ENCODE measurements around the gene ATF7.

DNA sequence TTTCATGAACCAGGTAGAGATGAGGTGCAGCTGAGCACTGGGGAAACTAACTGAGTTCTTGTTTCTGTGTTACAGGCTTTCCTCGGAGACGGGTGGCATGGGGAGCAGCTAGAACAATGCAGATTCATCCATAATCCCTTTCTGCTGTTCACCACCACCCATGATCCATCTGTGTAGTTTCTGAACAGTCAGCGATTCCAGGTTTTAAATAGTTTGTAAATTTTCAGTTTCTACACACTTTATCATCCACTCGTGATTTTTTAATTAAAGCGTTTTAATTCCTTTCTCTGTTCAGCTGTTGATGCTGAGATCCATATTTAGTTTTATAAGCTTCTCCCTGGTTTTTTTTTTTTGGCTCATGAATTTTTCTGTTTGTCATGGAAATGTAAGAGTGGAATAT, 146.9 kb downstream of the ATF7 start:
- TF ChIP-seq, protein P1, sequence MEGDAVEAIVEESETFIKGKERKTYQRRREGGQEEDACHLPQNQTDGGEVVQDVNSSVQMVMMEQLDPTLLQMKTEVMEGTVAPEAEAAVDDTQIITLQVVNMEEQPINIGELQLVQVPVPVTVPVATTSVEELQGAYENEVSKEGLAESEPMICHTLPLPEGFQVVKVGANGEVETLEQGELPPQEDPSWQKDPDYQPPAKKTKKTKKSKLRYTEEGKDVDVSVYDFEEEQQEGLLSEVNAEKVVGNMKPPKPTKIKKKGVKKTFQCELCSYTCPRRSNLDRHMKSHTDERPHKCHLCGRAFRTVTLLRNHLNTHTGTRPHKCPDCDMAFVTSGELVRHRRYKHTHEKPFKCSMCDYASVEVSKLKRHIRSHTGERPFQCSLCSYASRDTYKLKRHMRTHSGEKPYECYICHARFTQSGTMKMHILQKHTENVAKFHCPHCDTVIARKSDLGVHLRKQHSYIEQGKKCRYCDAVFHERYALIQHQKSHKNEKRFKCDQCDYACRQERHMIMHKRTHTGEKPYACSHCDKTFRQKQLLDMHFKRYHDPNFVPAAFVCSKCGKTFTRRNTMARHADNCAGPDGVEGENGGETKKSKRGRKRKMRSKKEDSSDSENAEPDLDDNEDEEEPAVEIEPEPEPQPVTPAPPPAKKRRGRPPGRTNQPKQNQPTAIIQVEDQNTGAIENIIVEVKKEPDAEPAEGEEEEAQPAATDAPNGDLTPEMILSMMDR (IDR thresholded peaks at IDR 0.05): no peak
- TF ChIP-seq ZFX (IDR thresholded peaks at IDR 0.05; ENCODE audit: borderline replicate concordance): no peak
